SH-SY5Y (cell line): ENCODE data around the gene SFXN5.

Source experiments
- GATA2 ChIP-seq: IDR thresholded peaks from 2 replicates; pipeline ENCODE4 v1.6.1; 2011; ENCODE audit warnings: mild to moderate bottlenecking, low read depth, low read length
- GATA3 ChIP-seq: IDR thresholded peaks from 2 replicates; pipeline ENCODE4 v1.6.1; 2011; ENCODE audit warnings: low read depth, mild to moderate bottlenecking, low read length, moderate library complexity

Gene SFXN5

DNA sequence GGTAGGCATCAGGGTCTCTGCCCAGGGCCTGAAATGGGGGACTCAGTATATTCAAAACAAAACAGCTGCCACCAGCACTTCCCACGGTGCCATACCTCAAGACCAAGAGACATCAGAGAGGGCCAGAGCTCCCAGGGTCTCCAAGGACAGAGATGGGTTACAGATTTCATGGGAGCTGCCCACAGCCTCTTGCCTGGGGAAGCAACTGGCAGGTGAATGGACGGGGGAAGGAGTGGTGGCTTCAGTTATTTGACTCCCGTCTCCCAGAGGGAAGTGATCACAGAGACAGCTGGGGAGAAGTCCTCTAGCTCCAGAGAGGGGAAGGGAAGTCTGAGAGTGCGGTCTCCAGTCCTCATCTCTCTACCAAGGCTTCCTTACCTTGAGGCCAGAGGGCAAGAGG, 15.8 kb upstream of the SFXN5 start:
- no peak for TF ChIP-seq GATA2
- no peak for TF ChIP-seq GATA3

- no peak for TF ChIP-seq GATA2
- TF ChIP-seq GATA3 = no peak
These were observed 14.2 kb upstream of the SFXN5 start for GRCh38 chr2:73085691-73086090.

DNA sequence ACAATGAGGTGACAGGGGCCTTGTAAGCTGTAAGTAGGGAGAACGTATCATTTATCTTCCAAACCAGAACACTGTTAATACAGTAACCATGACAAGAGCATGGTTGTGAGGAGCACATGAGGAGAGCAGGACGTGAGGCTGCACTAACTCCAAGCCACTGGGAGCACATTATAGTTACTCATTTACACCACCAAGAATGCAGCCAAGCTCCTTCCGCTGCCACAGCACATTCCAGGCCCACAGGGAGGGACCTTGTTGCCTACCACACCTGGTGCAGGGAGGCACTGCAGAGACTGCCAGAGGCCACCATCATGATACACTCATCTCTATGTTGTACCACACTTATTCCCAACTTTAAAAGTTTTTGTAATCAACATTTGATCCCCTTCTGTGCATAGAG, 13.5 kb upstream of the SFXN5 start:
- no peak for TF ChIP-seq GATA3
- TF ChIP-seq GATA2 = no peak

DNA sequence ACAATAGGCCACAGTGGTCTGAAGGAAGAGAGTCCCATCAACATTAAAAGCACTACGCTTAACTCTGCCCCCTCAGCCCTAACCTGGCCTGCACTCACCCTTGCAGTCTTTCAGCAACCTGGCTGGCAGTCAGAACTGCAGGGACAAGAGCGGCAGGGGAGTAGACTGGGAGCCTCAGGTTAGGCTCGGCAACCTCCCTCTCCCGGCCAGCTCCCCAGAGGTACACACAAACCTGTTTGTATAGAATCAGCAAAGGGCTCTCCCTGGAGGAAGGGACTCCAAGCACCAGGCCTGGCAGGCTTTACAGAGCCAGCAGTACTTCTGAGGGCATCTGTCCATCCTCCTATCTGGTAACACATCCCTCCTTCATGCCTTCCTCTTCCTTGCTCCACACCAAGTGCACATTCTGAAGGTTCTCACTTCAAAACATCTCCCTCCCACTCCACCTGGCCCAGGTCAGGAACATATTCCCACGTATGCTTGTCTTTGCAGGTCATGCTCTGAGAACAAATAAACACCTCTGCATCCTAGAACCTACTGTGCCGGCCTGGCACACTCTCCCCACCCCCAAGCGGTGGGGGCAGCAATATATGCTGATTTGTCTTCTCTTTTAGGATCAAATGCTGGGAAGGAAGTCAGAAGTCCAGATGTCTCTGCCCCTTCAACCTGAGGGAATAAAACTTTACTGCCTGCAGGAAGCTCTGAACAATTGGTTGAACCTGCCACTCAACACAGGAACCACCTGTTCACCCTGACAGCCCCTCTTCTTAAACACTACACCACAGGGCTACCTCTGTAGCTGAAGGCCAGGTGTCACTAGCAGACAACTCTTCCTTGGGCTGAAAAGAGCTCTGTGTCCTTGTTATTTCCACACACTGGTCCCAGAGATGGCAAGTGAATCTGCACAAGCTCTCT, 12.6 kb upstream of the SFXN5 start:
- TF ChIP-seq GATA2 (no peak), GATA3 (no peak)

DNA sequence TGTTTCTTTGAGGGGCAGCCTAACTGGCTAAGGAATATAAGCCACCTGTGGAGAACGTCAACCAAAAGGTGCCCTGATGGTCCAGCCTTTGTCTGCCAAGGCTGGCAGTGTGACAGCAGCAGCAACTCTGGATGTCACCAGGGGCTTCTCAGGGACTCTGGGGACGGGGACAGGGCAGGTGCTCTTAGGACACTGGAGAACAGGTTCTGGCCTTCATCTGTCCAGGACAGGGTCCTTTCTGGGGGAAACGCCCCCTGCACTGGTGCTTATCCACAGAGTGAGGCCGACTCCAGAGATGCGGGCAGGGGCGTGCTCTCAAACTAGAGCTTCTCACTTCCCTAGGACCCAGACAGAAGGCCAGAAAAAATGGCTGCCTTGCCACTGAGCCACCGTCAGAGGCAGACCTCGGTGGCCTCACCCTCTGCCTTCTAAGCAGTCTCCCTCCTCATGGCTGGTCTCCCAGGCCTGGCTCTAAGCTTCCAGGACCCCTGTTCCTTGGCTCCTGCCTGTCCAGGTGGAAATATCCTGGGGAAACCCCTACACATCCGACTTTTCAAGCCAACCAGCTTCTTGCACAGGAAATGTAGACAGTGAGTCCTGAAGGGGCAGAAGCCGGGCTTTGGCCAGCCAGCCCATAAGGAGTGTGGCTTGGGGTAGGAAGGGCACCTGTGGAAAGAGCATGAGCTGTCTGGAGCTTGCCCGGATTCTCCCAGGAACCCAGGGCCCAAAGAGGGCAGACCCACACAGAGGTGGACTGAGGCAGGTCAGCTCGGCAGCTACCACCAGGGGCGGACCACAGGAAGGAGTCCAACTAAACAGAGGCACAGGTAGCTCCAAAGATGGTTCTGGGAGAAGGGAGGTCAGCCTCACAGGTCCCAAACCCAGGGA, 11.3 kb upstream of the SFXN5 start:
- no peak for TF ChIP-seq GATA2
- TF ChIP-seq GATA3 = no peak

DNA sequence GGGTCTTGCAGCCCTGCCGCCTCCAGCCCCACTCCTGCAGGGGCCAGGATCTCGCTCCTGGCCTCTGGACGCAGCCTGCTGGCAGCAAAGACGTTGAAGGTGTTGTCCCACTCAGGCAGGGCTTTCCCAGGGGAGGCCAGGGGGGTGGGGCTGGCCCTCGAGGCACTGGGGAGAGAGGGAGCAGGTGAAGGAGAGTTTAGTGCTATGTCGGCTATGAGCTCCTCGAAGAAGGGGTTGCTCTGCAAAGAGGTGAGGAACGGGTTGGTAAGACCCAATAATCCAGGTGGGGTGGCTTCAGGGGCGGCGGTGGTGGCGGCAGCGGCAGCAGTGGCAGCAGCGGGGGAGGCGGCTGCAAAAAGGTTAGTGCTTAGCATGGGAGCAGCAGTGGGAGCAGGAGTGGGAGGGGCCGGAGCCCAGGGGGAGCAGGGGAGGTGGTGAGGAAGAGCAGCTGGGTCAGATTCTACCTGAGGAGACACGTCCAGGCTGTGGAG, 9.7 kb upstream of the SFXN5 start:
- no peak for TF ChIP-seq GATA2
- no peak for TF ChIP-seq GATA3

- TF ChIP-seq GATA2 = no peak
- no peak for TF ChIP-seq GATA3
These were observed 9.0 kb upstream of the SFXN5 start for GRCh38 chr2:73080321-73081131.

GRCh38 chr2:73079636-73080035, 8.1 kb upstream of the SFXN5 start:
- TF ChIP-seq GATA3 = no peak
- no peak for TF ChIP-seq GATA2

GRCh38 chr2:73078457-73079411, 7.2 kb upstream of the SFXN5 start:
- TF ChIP-seq GATA2 = no peak
- no peak for TF ChIP-seq GATA3

DNA sequence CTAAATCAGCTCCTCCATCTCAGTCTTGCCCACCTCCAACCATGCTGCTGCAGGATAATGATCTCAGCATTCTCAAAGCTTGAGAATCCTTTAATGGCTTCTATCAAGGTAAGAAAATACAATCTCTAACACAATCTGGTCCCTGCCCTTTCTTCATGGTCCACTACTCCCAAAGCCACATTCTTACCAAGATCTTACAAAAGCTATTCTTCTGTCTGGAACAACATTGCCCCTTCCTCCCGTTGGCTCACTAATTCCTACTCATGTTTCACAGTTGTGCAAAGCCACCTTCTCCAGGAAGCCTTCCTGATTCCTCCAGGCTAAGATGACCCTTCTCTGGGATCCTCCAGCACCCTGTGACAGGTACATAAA, 5.9 kb upstream of the SFXN5 start:
- TF ChIP-seq GATA3 = no peak
- no peak for TF ChIP-seq GATA2

DNA sequence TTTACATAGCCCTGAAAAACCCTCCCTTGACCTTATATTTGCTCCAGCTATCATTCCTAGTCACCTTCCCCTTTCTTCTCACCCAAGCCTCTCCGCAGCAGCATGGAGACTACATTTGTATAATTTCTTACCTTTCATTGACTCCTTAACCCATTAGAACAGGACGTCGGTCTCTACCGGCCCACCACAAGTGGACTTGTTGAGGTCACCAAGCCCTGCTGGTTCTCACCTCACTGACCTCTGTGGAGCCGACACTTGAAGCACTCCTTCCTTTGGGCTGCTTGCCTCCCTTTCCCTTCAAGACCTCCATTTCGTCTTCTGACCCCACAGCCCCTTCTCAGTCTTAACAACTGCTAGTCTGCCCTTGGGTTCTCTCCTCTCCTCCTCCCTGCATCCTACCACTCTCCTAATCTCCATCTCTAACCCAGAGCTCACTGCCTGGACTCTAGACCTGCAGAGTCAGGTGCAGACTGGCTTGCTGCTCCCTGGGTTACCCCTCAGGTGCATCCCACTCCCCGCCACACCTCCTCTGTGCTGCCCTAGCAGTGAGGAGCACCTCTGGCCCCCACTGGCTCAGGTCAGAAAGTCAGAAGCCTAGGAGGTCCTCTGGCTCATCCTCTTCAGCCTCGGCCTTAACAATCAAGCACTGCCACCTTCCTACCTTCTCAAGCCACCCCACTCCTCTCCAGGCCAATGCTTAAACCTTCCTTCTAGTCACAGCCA, 5.3 kb upstream of the SFXN5 start:
- TF ChIP-seq GATA3 = no peak
- no peak for TF ChIP-seq GATA2

GRCh38 chr2:73075477-73076373, 4.2 kb upstream of the SFXN5 start:
- TF ChIP-seq GATA2 (no peak), GATA3 (no peak)
